Endothelial cell of umbilical vein (primary cell): ENCODE results near the gene VCAN. TPM values are rescaled to one million over a fixed set of nuclear protein-coding genes. Genes with fewer than 3 reads are reported as not detected.

ENCODE experiments used
- BruUV-seq: library from RNA; stranded (reverse); fragments of 400-500 nt; replicated peaks from 2 replicates; lab custom pipeline; 2021; lab: Mats Ljungman, UMichigan
- CTCF ChIA-PET: fragments of 300-600, 350-600 bp; sonication (Branson Sonifier 250); formaldehyde crosslinking; loops from one replicate; lab custom pipeline; 2021; ENCODE audit warnings: antibody characterized with exemption, inconsistent platforms; lab: Charles Lee
- POLR2A ChIA-PET: fragments of 300-600, 350-600 bp; sonication (Branson Sonifier 250); formaldehyde crosslinking; loops from one replicate; lab custom pipeline; 2021; ENCODE audit warnings: antibody characterized with exemption, inconsistent platforms; lab: Charles Lee
- DNase-seq: peaks from one replicate; pipeline ENCODE4 v3.0.0-alpha.2; 2011; ENCODE audit warnings: low read depth, low spot score
- FAIRE-seq: peaks from 2 replicates; lab custom pipeline; 2011; peaks lifted over from hg19 to GRCh38; lab: Jason Lieb, UNC
- H2AFZ ChIP-seq: 2 replicates; pipeline ENCODE4 v1.6.0; 2012; ENCODE audit warnings: low read depth, low read length, control low read depth, inconsistent platforms
- H3K27ac ChIP-seq: 2 replicates; pipeline ENCODE4 v1.5.1; 2011; ENCODE audit warnings: low read depth, mild to moderate bottlenecking, control low read depth, low read length, moderate library complexity; ENCODE audit not compliant: insufficient read depth
- H3K27me3 ChIP-seq, 2 experiments: 2 replicates each; pipeline versions ENCODE4 v1.6.0 to v1.6.1; 2011; ENCODE audit warnings: low read length in 2 of 2, mixed read lengths in 1 of 2; ENCODE audit not compliant: control insufficient read depth in 2 of 2, insufficient read depth in 2 of 2
- H3K36me3 ChIP-seq, 2 experiments: 2 replicates in 1 of 2; 3 replicates in 1 of 2; pipeline ENCODE4 v1.5.1; 2011; ENCODE audit warnings: low read length in 2 of 2, mild to moderate bottlenecking in 1 of 2, moderate library complexity in 1 of 2; ENCODE audit not compliant: control insufficient read depth in 2 of 2, insufficient read depth in 2 of 2; ENCODE audit errors: extremely low read depth in 1 of 2
- H3K4me1 ChIP-seq: 3 replicates; pipeline ENCODE4 v1.5.1; 2011; ENCODE audit warnings: mild to moderate bottlenecking, low read length; ENCODE audit not compliant: control insufficient read depth, insufficient read depth; ENCODE audit errors: extremely low read depth
- H3K4me2 ChIP-seq: 2 replicates; pipeline ENCODE4 v1.6.1; 2011; ENCODE audit warnings: low read length, control low read depth, mixed read lengths; ENCODE audit not compliant: insufficient read depth
- H3K4me3 ChIP-seq, 3 experiments: fragments of 200-600 bp in 1 of 3; sonication (generic), shearing (Covaris generic) in 1 of 3; replicated peaks in 1 of 3; 2 replicates each; pipeline ENCODE4 v1.5.1; 2011 to 2016; ENCODE audit warnings: control low read depth in 3 of 3, low read length in 3 of 3, mild to moderate bottlenecking in 2 of 3, inconsistent platforms in 1 of 3, low read depth in 1 of 3, moderate library complexity in 1 of 3; ENCODE audit not compliant: insufficient read depth in 1 of 3
- H3K79me2 ChIP-seq: 2 replicates; pipeline ENCODE4 v1.6.0; 2012; ENCODE audit warnings: low read length, inconsistent platforms; ENCODE audit not compliant: control insufficient read depth, insufficient read depth
- H3K9ac ChIP-seq: replicated peaks from 2 replicates; pipeline ENCODE3; 2011; ENCODE audit warnings: low read length, control low read depth; ENCODE audit not compliant: insufficient read depth; ENCODE audit errors: extremely low read depth
- H3K9me1 ChIP-seq: replicated peaks from 3 replicates; pipeline ENCODE4 v1.6.0; 2011; ENCODE audit warnings: mild to moderate bottlenecking, low read length; ENCODE audit not compliant: control insufficient read depth, insufficient read depth; ENCODE audit errors: extremely low read depth
- H3K9me3 ChIP-seq: replicated peaks from 2 replicates; pipeline ENCODE4 v1.5.1; 2012; ENCODE audit warnings: low read length, inconsistent platforms; ENCODE audit not compliant: control insufficient read depth, insufficient read depth
- H4K20me1 ChIP-seq: replicated peaks from 2 replicates; pipeline ENCODE3; 2011; ENCODE audit warnings: mild to moderate bottlenecking, low read length; ENCODE audit not compliant: control insufficient read depth, insufficient read depth; ENCODE audit errors: extremely low read depth
- CTCF ChIP-seq, 2 donors: IDR thresholded peaks; 1 replicate in 1 of 2; 2 replicates in 1 of 2; pipeline ENCODE4 v1.5.1; 2011; ENCODE audit warnings: low read length in 2 of 2, mild to moderate bottlenecking in 2 of 2, moderate library complexity in 2 of 2, control low read depth in 1 of 2, inconsistent platforms in 1 of 2, low read depth in 1 of 2; ENCODE audit not compliant: insufficient read depth in 1 of 2; ENCODE audit errors: extremely low read depth in 1 of 2
- EZH2 ChIP-seq: IDR thresholded peaks from 2 replicates; pipeline ENCODE4 v1.6.1; 2012; ENCODE audit warnings: borderline replicate concordance, low read depth, mild to moderate bottlenecking, moderate library complexity, low read length, inconsistent platforms; ENCODE audit not compliant: severe bottlenecking
- FOS ChIP-seq: IDR thresholded peaks from 2 replicates; pipeline ENCODE4 v1.6.1; 2011; ENCODE audit warnings: mild to moderate bottlenecking, low read length, moderate library complexity, borderline replicate concordance; ENCODE audit not compliant: insufficient read depth
- GATA2 ChIP-seq: IDR thresholded peaks from 2 replicates; pipeline ENCODE4 v1.7.0; 2011; ENCODE audit warnings: low read depth, mild to moderate bottlenecking, moderate library complexity, mixed read lengths, low read length; ENCODE audit not compliant: insufficient read length, insufficient read depth
- JUN ChIP-seq: IDR thresholded peaks from 2 replicates; pipeline ENCODE4 v1.6.1; 2011; ENCODE audit warnings: borderline replicate concordance, low read depth; ENCODE audit not compliant: insufficient read length, insufficient read depth
- MAX ChIP-seq: IDR thresholded peaks from 2 replicates; pipeline ENCODE4 v1.6.1; 2011; ENCODE audit not compliant: insufficient read depth, insufficient read length
- MYC ChIP-seq: IDR thresholded peaks from one replicate; pipeline ENCODE4 v1.6.1; 2011; ENCODE audit warnings: mild to moderate bottlenecking, low read depth, low read length
- POLR2A ChIP-seq: IDR thresholded peaks from 2 replicates; pipeline ENCODE4 v1.6.1; 2012; ENCODE audit warnings: low read depth, mild to moderate bottlenecking, control low read depth, low read length
- POLR2AphosphoS5 ChIP-seq: IDR thresholded peaks from 2 replicates; pipeline ENCODE4 v1.6.1; 2012; ENCODE audit warnings: low read depth, mild to moderate bottlenecking, control low read depth, low read length, moderate library complexity; ENCODE audit not compliant: insufficient read depth
- dilution Hi-C: fragments of 300-500 bp; cut with MboI; formaldehyde crosslinking; loops from one replicate; pipeline ENCODE4 v1.15.0; 2019; ENCODE audit warnings: low sequenced_read_pairs; ENCODE audit not compliant: extremely low pct_ligation_motif_present
- intact Hi-C: fragments of 100-400 bp; cut with micrococcal nuclease; formaldehyde crosslinking; loops from one replicate; pipeline ENCODE4 v1.10.0; 2022
- polyA plus RNA-seq, 4 experiments: library from polyadenylated mRNA; depleted of rRNA in 3 of 4; stranded (reverse) in 3 of 4; unstranded in 1 of 4; fragments of >200 nt; gene quantifications; 2 replicates each; pipeline versions ENCODE4 v1.2.1 to v1.2.3, GENCODE V29; 2011 to 2012; ENCODE audit warnings: missing spikeins in 1 of 4
- total RNA-seq: library from RNA; stranded (reverse); gene quantifications from 2 replicates; pipeline ENCODE4 v1.2.3, GENCODE V29; 2021

VCAN gene
- total and polyA plus RNA-seq, 2 donors (not counting 3 experiments of a cell fraction or from before 2014, with no cell fraction given) = 0.35 to 1.2 TPM

- BruUV-seq = no TSS peak
- DNase-seq (no peak), FAIRE-seq (no peak)
- no peaks in the 10 kb centered on the region for H3K9me3 ChIP-seq
- no peaks in the 10 kb centered on the region for H3K9me1 ChIP-seq
- peaks cover 0 to 6% of the 10 kb centered on the region in 2 experiments for H3K27me3 ChIP-seq
- H3K79me2 ChIP-seq = no peaks in the 10 kb centered on the region
- no peak overlapping the region for H2AFZ ChIP-seq
- POLR2A ChIA-PET = no interaction called here
- H3K4me1 ChIP-seq = peaks cover 2% of the 10 kb centered on the region
- H3K4me3 ChIP-seq = no peak overlapping the region
- H3K27ac ChIP-seq = no peak overlapping the region
- dilution Hi-C loops (no loop called here), intact Hi-C loops (no loop called here)
- no peaks in the 10 kb centered on the region for H4K20me1 ChIP-seq
- no peaks in the 10 kb centered on the region for H3K36me3 ChIP-seq
- no peak overlapping the region for H3K4me2 ChIP-seq
- TF ChIP-seq POLR2A (no peak), MYC (no peak), POLR2AphosphoS5 (no peak), CTCF (IDR thresholded peaks at IDR 0.05; ENCODE audit: extremely low read depth in 1 of 2, insufficient read depth in 1 of 2, low read depth in 1 of 2, low read length in 2 of 2) (no peak), MAX (no peak), EZH2 (no peak), JUN (no peak)
- no peak overlapping the region for H3K9ac ChIP-seq
- CTCF ChIA-PET = no interaction called here
Observed at GRCh38 chr5:83549076-83549475, 77.5 kb downstream of the VCAN start.

GRCh38 chr5:83549674-83550073, 78.1 kb downstream of the VCAN start:
- FAIRE-seq = no peak
- peaks cover 8% of the 10 kb centered on the region for H3K4me1 ChIP-seq
- no peak overlapping the region for H2AFZ ChIP-seq
- dilution Hi-C loops (no loop called here), intact Hi-C loops (no loop called here)
- CTCF ChIA-PET = no interaction called here
- no peak overlapping the region for H3K27ac ChIP-seq
- no peaks in the 10 kb centered on the region for H3K79me2 ChIP-seq
- H3K9ac ChIP-seq = no peak overlapping the region
- no peak overlapping the region for H3K4me2 ChIP-seq
- H3K36me3 ChIP-seq = no peaks in the 10 kb centered on the region
- no peak for DNase-seq
- H3K9me1 ChIP-seq = no peaks in the 10 kb centered on the region
- POLR2A ChIA-PET = no interaction called here
- no peaks in the 10 kb centered on the region for H4K20me1 ChIP-seq
- H3K9me3 ChIP-seq = no peaks in the 10 kb centered on the region
- no peak for TF ChIP-seq EZH2
- no peak for TF ChIP-seq GATA2
- TF ChIP-seq FOS = no peak
- TF ChIP-seq JUN = no peak
- TF ChIP-seq MYC = no peak
- no peak for TF ChIP-seq CTCF (IDR thresholded peaks at IDR 0.05; ENCODE audit: extremely low read depth in 1 of 2, insufficient read depth in 1 of 2, low read depth in 1 of 2, low read length in 2 of 2)
- TF ChIP-seq POLR2A = no peak
- no peak for TF ChIP-seq MAX
- TF ChIP-seq POLR2AphosphoS5 = no peak
- no TSS peak for BruUV-seq
- no peak overlapping the region for H3K4me3 ChIP-seq
- H3K27me3 ChIP-seq = peaks cover 0 to 6% of the 10 kb centered on the region in 2 experiments
